Neural progenitor cell (in vitro differentiated cells): ENCODE data around the gene TPM1. TPM values are rescaled to one million over a fixed set of nuclear protein-coding genes. Genes with fewer than 3 reads are reported as not detected.
A peak's percentile ranks its signal among the peaks of the same experiment; 100 is the strongest.

ENCODE experiments used
- DNase-seq: peaks from one replicate; pipeline ENCODE4 v3.0.0-alpha.2; 2016; ENCODE audit warnings: low spot score
- H2AFZ ChIP-seq: fragments of 200-600 bp; sonication (generic); replicated peaks from 2 replicates; pipeline ENCODE4 v1.6.1; 2016; ENCODE audit warnings: antibody characterized with exemption
- H3F3A ChIP-seq: fragments of 200-600 bp; sonication (generic); 2 replicates; pipeline ENCODE4 v1.6.1; 2016; ENCODE audit warnings: antibody characterized with exemption, low read depth
- H3K27ac ChIP-seq: fragments of 200-600 bp; sonication (generic); 2 replicates; pipeline ENCODE4 v1.5.1; 2016; ENCODE audit warnings: mild to moderate bottlenecking
- H3K27me3 ChIP-seq: fragments of 200-600 bp; sonication (generic); 2 replicates; pipeline ENCODE4 v1.6.1; 2016; ENCODE audit warnings: mild to moderate bottlenecking, moderate library complexity
- H3K36me3 ChIP-seq: fragments of 200-600 bp; sonication (generic); 2 replicates; pipeline ENCODE4 v1.5.1; 2016
- H3K4me1 ChIP-seq: fragments of 200-600 bp; sonication (generic); 2 replicates; pipeline ENCODE4 v1.6.1; 2016; ENCODE audit warnings: mixed run types
- H3K4me2 ChIP-seq: fragments of 200-600 bp; sonication (generic); 2 replicates; pipeline ENCODE4 v1.6.1; 2016
- H3K4me3 ChIP-seq: fragments of 200-600 bp; sonication (generic); 2 replicates; pipeline ENCODE4 v1.5.1; 2016
- H3K79me2 ChIP-seq: fragments of 200-600 bp; sonication (generic); 2 replicates; pipeline ENCODE4 v1.6.1; 2016; ENCODE audit warnings: low read depth
- H3K9ac ChIP-seq: fragments of 200-600 bp; sonication (generic); 2 replicates; pipeline ENCODE4 v1.6.1; 2016
- H3K9me3 ChIP-seq: fragments of 200-600 bp; sonication (generic); 2 replicates; pipeline ENCODE4 v1.5.1; 2016; ENCODE audit warnings: low read depth
- H4K20me1 ChIP-seq: fragments of 200-600 bp; sonication (generic); 2 replicates; pipeline ENCODE4 v1.6.1; 2016; ENCODE audit warnings: low read depth
- H3K27ac Mint-ChIP-seq: 3 replicates; pipeline ENCODE4 v1.8.0; 2021; ENCODE audit warnings: mixed read lengths
- H3K27me3 Mint-ChIP-seq: 2 replicates; pipeline ENCODE4 v1.8.0; 2022; ENCODE audit warnings: low read depth, mild to moderate bottlenecking, inconsistent platforms, moderate library complexity, mixed read lengths; ENCODE audit not compliant: insufficient read depth
- H3K36me3 Mint-ChIP-seq: 3 replicates; pipeline ENCODE4 v1.8.0; 2021; ENCODE audit warnings: mixed read lengths
- H3K4me1 Mint-ChIP-seq: 3 replicates; pipeline ENCODE4 v1.8.0; 2021; ENCODE audit warnings: mixed read lengths
- H3K4me3 Mint-ChIP-seq: 3 replicates; pipeline ENCODE4 v1.8.0; 2021; ENCODE audit warnings: mild to moderate bottlenecking, moderate library complexity, mixed read lengths
- H3K9me3 Mint-ChIP-seq: 3 replicates; pipeline ENCODE4 v1.8.0; 2020; ENCODE audit warnings: mixed read lengths
- EZH2 ChIP-seq: fragments of 200-600 bp; sonication (generic); IDR thresholded peaks from 2 replicates; pipeline ENCODE4 v1.6.1; 2017; ENCODE audit warnings: antibody characterized with exemption, mild to moderate bottlenecking, moderate library complexity
- EZH2phosphoT487 ChIP-seq: fragments of 200-600 bp; sonication (generic); IDR thresholded peaks from 2 replicates; pipeline ENCODE4 v1.6.1; 2017; ENCODE audit warnings: antibody characterized with exemption
- total RNA-seq: library from RNA; depleted of rRNA; stranded (reverse); fragments of >200 nt; gene quantifications from 2 replicates; pipeline ENCODE4 v1.2.3, GENCODE V29; 2015; ENCODE audit warnings: low replicate concordance
- TF ChIP-seq, protein P1 (sequence below): fragments of 200-600 bp; sonication (generic); IDR thresholded peaks from 2 replicates; pipeline ENCODE4 v1.5.1; 2017; ENCODE audit warnings: antibody characterized with exemption, mild to moderate bottlenecking

The TPM1 gene
- total RNA-seq, 1 donor from 2014 or later, result 623 TPM

GRCh38 chr15:63040509-63040908 is 2.0 kb upstream of the TPM1 start:
- Histone ChIP-seq H3K27me3 (peaks cover 4% of the 10 kb centered on the region), H2AFZ (no peak overlapping the region), H4K20me1 (peaks cover 22% of the 10 kb centered on the region), H3K36me3 (no peaks in the 10 kb centered on the region), H3K79me2 (peaks cover 38% of the 10 kb centered on the region), H3K4me2 (peak overlapping the region; percentile 98), H3K9ac (no peak overlapping the region), H3K9me3 (no peaks in the 10 kb centered on the region), H3F3A (peaks cover 25% of the 10 kb centered on the region), H3K4me3 (no peak overlapping the region), H3K4me1 (peaks cover 12% of the 10 kb centered on the region), H3K27ac (no peak overlapping the region)
- Mint-ChIP-seq H3K4me1 (peaks cover 39% of the 10 kb centered on the region), H3K36me3 (peaks cover 10% of the 10 kb centered on the region), H3K27me3 (peaks cover 4% of the 10 kb centered on the region), H3K4me3 (no peak overlapping the region), H3K27ac (peak overlapping the region; percentile 2), H3K9me3 (peaks cover 5% of the 10 kb centered on the region)
- TF ChIP-seq, protein P1, sequence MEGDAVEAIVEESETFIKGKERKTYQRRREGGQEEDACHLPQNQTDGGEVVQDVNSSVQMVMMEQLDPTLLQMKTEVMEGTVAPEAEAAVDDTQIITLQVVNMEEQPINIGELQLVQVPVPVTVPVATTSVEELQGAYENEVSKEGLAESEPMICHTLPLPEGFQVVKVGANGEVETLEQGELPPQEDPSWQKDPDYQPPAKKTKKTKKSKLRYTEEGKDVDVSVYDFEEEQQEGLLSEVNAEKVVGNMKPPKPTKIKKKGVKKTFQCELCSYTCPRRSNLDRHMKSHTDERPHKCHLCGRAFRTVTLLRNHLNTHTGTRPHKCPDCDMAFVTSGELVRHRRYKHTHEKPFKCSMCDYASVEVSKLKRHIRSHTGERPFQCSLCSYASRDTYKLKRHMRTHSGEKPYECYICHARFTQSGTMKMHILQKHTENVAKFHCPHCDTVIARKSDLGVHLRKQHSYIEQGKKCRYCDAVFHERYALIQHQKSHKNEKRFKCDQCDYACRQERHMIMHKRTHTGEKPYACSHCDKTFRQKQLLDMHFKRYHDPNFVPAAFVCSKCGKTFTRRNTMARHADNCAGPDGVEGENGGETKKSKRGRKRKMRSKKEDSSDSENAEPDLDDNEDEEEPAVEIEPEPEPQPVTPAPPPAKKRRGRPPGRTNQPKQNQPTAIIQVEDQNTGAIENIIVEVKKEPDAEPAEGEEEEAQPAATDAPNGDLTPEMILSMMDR, result no peak
- TF ChIP-seq EZH2phosphoT487, result no peak
- TF ChIP-seq EZH2, result no peak
- no peak for DNase-seq

GRCh38 chr15:63040954-63041353 is 1.6 kb upstream of the TPM1 start:
- Mint-ChIP-seq H3K27me3 (peaks cover 4% of the 10 kb centered on the region), H3K36me3 (peaks cover 13% of the 10 kb centered on the region), H3K9me3 (peaks cover 5% of the 10 kb centered on the region), H3K4me1 (peaks cover 43% of the 10 kb centered on the region), H3K4me3 (peak overlapping the region; percentile 96), H3K27ac (no peak overlapping the region)
- H3K27me3 ChIP-seq, result peaks cover 4% of the 10 kb centered on the region
- peak overlapping the region; percentile 98 for H3K4me2 ChIP-seq
- peaks cover 2% of the 10 kb centered on the region for H3K36me3 ChIP-seq
- no peak overlapping the region for H3K27ac ChIP-seq
- H3F3A ChIP-seq, result peaks cover 30% of the 10 kb centered on the region
- H3K79me2 ChIP-seq, result peaks cover 42% of the 10 kb centered on the region
- H3K4me1 ChIP-seq, result peaks cover 17% of the 10 kb centered on the region
- no peaks in the 10 kb centered on the region for H3K9me3 ChIP-seq
- no peak for TF ChIP-seq EZH2phosphoT487
- TF ChIP-seq, protein P1, result no peak
- TF ChIP-seq EZH2, result no peak
- no peak overlapping the region for H2AFZ ChIP-seq
- no peak overlapping the region for H3K9ac ChIP-seq
- peaks cover 26% of the 10 kb centered on the region for H4K20me1 ChIP-seq
- peak overlapping the region; percentile 94 for H3K4me3 ChIP-seq
- no peak for DNase-seq

DNA sequence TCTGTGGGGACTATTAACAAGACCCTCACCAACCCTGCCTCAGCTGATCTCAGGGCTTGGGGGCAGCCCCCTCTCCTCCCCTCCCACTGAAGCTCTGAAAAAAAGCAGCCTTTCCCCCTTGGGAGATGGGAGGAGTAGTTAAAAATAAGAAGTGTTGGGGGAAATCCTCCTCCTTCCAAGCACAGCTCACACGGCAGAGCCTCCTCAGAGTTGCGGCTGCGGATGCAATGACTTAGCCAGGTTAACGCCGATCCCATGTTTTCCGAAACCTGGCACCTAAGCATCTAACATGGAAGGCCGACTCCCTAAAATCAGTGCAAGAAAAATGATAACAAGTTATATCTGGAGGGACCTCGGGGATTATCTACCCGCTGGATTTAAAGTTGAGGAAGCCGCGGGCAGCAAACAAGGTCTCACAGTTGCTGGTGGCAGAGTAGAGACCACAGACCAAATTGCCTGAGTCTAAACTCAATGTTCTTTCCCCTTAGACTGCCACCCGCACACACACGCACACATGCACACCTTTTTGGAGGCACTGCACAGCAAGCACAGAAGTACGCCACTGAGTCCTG is 1.1 kb upstream of the TPM1 start:
- Histone ChIP-seq H3K4me2 (peak overlapping the region; percentile 98), H3K36me3 (peaks cover 7% of the 10 kb centered on the region), H3K79me2 (peaks cover 48% of the 10 kb centered on the region), H3F3A (peaks cover 35% of the 10 kb centered on the region), H3K27ac (no peak overlapping the region), H3K4me3 (peak overlapping the region; percentile 94), H3K27me3 (peaks cover 4% of the 10 kb centered on the region), H4K20me1 (peaks cover 32% of the 10 kb centered on the region), H3K9ac (peak overlapping the region; percentile 47), H3K9me3 (no peaks in the 10 kb centered on the region), H3K4me1 (peaks cover 22% of the 10 kb centered on the region), H2AFZ (no peak overlapping the region)
- peaks cover 47% of the 10 kb centered on the region for H3K4me1 Mint-ChIP-seq
- peaks cover 15% of the 10 kb centered on the region for H3K36me3 Mint-ChIP-seq
- peak overlapping the region; percentile 90 for H3K27ac Mint-ChIP-seq
- DNase-seq, result peak; percentile 31
- TF ChIP-seq EZH2 (no peak), EZH2phosphoT487 (no peak)
- TF ChIP-seq, protein P1, result no peak
- peak overlapping the region; percentile 96 for H3K4me3 Mint-ChIP-seq
- peaks cover 4% of the 10 kb centered on the region for H3K27me3 Mint-ChIP-seq
- peaks cover 5% of the 10 kb centered on the region for H3K9me3 Mint-ChIP-seq
